HG02970 (cell line): ENCODE data around the gene LMF2.
"Not testable (repeated sequence)": the region's sequence is repeated elsewhere in the genome, so short reads cannot be mapped to it uniquely, and the experiment has no call there.

Experiments used
- ATAC-seq: cut with Tn5 transposase; IDR thresholded peaks from one replicate; pipeline ENCODE4 v1.9.1; 2021; ENCODE audit warnings: mild to moderate bottlenecking, moderate library complexity, moderate number of reproducible peaks; ENCODE audit not compliant: unreplicated experiment, low FRiP score

Gene LMF2, protein sequence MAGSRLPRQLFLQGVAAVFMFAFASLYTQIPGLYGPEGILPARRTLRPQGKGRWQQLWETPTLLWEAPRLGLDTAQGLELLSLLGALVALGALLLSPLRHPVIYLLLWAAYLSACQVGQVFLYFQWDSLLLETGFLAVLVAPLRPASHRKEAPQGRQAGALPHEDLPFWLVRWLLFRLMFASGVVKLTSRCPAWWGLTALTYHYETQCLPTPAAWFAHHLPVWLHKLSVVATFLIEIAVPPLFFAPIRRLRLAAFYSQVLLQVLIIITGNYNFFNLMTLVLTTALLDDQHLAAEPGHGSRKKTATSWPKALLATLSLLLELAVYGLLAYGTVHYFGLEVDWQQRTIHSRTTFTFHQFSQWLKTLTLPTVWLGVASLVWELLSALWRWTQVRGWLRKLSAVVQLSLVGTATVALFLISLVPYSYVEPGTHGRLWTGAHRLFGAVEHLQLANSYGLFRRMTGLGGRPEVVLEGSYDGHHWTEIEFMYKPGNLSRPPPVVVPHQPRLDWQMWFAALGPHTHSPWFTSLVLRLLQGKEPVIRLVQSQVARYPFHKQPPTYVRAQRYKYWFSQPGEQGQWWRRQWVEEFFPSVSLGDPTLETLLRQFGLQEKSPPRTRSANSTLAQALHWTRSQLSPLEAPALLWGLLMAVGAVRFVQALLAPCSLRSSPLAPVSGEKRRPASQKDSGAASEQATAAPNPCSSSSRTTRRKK

DNA sequence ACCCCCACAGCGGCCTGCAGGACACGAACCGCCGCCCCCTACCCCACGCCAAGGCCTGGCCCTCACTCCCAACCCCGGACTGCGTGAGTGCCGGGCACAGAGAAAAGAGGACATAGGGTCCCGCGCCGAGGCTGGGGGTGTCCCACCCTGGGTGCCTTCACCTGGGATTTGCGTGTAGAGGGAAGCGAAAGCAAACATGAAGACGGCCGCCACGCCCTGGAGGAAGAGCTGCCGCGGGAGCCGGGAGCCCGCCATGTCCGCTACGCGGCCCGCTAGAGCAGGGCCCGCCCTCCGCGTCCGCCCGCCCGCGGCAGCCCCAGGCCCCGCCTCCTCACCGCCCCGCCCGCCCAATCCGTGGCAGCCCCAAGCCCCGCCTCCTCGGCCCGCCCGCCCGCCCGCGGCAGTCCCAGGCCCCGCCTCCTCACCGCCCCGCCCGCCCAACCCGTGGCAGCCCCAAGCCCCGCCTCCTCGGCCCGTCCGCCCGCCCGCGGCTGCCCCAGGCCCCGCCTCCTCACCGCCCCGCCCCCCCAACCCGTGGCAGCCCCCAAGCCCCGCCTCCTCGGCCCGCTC is at the start of gene LMF2:
Gene LMF2, minus strand, starts transcription at position 282 of the 570 bp plus-strand sequence. Its CDS starts 27 bp downstream, at position 255.
- ATAC-seq, result peak; percentile 58

DNA sequence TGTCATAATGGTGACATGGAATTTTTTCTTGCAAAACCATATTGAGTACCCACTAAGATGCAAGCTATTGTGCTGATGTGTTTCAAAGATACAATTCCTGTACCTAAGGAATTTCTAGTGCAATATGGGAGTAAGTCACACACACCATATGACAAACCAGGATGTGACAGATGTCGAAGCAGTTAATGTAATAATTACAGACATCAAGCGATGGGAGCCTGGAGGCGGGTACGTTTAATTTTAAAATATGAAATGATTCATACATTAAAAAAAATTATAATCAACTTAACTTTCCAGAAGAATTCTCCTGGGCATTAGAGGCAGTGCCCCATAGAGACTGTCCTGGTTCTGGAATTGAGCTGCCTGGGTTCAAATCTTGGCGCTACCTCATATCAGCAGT is 49.2 kb upstream of the LMF2 start:
- ATAC-seq, result no peak

DNA sequence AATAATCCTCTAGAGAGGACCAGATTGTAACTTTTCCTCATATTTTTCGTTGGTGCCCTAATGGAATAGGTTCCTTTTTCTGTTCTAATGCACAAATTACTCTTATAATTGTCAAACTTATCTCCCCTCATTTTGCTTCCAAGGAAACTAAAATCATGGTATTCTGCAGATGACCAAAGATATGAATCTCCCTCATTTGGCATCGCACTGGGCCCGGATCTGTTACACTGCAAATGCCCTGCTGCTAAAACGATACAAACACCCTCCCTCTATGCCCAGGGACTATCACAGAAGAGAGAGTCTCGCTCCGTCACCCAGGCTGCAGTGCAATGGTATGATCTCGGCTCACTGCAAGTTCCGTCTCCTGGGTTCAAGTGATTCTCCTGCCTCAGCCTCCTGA is 45.8 kb upstream of the LMF2 start:
- ATAC-seq, result no peak

DNA sequence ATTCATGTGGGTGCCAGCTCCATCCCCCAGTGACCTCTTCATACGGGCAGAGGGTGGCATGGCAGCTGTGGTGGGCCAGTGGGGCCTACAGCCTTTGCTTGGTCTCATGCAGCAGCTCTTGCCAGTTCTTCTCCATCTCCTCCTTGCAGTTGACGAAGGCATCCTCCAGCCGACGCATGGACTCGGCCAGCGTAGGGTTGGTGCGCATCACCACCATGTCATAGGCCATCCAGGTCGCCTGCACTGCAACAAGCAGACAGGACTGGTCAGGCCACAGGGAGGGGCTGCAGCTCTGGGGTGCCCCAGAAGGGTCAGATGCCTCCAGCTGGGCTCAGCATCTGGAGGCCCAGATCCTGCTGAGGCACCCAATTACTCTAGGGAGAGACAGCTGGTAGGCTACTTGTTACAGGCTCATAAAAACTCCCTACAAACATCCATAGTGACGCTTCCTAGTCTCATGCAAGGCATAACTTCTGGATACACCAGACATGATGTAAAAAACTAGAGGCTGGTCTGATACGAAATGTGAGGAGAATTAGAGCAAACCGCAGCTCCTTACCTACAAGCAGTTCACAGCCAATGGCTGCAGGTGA is 43.8 kb upstream of the LMF2 start:
- ATAC-seq, result no peak

DNA sequence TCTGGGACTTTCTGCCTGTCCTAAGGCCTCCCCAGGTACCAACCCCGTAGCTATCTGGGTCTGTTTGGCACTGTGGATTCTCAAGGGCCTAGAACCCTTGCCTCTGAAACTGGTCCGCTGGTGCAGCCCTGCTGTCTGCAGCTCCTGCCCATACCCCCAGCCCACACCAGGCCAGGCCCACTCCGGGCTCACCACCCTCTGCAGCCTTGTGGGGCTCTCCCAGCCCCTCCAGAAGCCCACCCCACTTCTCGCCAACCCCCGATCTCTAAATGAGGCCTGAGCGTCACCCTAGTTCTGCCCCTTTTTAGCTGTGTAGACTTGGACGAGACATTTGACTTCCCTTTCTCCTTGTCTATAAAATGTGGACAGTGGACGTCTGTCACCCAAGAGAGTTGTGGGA is 42.9 kb upstream of the LMF2 start:
- no peak for ATAC-seq

DNA sequence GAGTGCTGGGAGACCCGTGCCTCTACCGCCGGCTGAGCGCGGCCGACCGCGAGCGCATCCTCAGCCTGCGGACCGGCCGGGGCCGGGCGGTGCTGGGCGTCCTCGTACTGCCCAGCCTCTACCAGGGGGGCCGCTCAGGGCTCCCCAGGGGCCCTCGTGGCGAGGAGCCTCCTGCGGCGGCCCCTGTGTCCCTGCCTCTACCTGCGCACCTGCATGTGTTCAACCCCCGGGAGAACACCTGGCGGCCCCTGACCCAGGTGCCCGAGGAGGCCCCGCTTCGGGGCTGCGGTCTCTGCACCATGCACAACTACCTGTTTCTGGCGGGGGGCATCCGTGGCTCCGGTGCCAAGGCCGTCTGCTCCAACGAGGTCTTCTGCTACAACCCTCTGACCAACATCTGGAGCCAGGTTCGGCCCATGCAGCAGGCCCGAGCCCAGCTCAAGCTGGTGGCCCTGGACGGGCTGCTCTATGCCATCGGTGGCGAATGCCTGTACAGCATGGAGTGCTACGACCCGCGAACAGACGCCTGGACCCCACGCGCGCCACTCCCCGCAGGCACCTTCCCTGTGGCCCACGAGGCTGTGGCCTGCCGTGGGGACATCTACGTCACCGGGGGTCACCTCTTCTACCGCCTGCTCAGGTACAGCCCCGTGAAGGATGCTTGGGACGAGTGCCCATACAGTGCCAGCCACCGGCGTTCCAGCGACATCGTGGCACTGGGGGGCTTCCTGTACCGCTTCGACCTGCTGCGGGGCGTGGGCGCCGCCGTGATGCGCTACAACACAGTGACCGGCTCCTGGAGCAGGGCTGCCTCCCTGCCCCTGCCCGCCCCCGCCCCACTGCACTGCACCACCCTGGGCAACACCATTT is 41.7 kb upstream of the LMF2 start:
- ATAC-seq, result no peak

DNA sequence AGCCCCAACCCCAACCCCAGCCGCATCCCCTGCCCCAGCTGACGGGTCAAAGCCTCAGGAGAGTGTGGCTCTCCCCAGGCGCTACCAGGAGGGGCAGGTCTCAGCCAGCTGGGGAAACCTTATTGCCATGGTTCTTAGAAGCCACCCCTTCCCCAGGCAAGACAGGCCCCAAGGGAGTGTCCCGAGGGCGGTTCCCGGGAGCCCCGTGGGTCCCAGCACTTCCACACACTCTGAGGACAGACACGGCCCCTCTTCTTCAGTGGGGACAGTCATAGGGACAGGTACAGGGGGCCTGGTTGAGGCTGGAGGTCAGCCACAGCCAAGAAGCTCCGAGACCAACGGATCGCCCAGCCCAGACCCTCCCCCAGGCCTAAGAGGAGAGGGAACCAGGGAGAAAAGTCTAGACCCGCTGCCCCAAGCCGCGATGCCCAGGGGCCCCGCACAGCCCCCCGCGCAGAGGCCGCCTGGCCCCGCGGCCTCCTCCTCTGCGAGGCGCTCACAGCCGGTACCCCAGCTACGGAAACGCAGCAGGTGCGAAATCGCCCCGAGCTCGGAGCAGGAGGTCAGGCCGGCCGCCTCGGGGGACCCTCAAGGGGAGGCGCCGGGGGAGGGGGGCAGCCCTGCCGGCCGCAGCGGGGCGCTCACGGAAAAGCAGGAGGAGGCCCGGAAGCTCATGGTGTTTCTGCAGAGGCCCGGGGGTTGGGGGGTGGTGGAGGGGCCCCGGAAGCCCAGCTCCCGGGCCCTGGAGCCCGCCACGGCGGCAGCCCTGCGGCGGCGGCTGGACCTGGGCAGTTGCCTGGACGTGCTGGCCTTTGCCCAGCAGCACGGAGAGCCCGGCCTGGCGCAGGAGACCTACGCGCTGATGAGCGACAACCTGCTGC is 40.8 kb upstream of the LMF2 start:
- no peak for ATAC-seq

DNA sequence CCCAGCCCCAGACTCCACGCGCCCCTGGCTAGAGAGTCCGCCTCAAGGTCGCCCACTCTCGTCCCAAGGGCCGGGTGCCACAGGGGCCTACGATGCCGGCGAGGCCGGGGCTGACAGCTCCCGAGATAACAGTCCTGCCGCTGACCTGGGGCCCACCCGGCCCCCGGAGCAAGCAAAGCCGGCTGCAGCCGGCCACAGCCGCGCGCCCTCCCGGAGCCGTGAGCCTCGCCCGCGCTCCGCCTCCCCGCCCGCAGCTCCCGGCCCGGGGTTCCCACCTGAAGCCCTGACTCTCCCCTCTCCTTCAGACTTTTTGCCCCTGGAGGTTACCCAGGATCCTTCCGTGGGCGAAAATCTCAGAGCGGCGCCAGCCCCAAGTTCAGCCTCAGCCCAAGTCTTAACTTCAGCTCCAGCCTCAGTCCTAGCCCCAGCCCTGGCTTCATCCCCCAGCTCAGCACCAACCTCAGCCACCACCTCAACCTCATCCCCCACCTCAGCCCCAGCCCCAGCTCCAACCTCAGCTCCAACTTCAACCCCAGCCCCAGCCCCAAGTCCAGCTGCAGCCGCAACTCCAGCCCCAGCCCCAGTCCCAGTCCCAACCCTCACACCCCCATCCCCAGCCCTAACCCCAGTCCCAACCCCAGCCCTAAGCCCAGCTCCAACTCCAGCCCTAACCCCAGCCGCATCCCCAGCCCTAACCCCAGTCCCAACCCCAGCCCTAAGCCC is 39.9 kb upstream of the LMF2 start:
- no peak for ATAC-seq

DNA sequence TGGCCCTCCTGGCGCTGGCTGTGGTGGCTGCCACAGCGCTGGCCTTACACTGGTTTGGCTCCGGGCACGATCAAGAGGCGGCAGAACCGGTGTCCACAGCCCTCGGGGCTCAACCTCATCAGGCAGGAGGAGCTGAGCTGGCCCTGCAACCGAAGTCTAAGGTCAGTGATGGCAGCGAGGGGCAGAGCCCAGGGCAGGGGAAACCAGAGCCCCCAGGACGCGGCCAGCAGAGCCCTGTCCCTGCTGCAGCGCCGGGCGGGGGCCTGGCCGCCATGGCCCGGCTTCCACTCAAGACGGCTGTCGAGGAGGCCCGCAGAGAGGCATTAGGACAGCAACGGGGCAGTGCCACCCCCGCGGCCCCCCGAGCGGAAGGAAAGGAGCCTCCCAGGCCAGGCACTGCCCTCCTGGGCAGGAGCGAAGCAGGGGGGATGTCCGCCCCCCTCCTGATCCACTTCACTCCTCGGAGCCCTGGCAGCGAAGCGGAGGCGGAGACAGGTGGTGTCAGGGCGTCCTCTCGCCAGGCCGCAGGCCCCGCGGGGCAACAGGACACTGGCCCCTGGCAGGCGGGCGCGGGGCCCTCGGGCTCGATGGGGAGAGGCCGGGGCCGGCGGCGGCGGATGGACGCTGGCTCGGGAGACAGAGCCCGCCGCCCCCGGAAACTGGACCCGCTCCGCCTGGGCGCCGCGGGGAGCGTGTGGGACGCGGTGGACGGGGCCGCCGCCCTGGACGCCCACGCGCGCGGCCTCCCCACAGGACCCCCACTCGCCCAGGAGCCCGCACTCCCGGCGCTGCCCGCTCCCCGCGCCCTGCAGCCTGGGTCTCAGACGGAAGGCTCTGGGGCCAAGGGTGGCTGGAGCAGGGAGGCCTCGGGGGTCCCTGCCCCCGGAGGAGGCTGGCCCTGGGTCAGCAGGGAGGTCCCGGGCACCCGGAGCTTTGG is 39.1 kb upstream of the LMF2 start:
- no peak for ATAC-seq

DNA sequence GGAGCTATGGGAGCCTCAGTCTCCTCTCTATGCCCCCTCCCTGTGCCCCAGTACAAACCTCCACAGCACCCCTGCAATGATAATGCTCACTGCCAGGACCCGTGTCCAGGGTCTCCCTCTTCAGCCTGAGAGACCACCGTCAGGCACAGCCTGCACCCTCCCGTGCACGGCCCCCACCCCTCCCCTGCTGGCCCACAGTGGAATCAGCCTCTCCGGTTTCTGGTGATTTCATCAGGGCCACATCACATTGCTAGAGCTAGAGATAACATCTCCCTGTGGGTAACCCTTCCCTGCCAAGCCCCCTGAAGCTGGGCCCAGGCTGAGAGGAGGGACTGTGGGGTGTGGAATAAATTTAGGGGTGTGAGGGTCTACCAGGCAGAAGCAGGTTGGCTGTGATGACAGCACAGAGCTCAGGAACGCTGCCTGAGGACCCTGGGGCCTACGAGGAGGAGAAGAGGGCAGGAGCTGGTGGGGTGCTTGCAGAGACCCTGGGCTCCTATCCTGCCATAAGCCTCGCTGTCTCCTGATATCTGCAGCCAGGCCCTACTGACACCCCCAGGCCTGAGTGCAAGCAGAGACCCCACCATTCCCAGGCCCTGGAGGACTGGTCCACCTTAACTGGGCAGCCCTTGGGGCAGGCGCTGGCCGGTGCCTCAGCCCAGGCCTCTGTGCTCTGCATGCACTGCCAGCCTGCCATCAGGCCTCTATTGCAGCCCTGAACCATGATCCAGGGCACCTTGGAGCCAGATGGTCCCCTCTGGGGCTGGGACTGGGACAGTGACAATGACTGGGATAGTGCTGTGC is 38.2 kb upstream of the LMF2 start, which contains the start of gene KLHDC7B:
Gene KLHDC7B, plus strand, starts transcription at position 378 of the 804 bp plus-strand sequence. Its CDS starts 345 bp downstream, at position 723.
- no peak for ATAC-seq

DNA sequence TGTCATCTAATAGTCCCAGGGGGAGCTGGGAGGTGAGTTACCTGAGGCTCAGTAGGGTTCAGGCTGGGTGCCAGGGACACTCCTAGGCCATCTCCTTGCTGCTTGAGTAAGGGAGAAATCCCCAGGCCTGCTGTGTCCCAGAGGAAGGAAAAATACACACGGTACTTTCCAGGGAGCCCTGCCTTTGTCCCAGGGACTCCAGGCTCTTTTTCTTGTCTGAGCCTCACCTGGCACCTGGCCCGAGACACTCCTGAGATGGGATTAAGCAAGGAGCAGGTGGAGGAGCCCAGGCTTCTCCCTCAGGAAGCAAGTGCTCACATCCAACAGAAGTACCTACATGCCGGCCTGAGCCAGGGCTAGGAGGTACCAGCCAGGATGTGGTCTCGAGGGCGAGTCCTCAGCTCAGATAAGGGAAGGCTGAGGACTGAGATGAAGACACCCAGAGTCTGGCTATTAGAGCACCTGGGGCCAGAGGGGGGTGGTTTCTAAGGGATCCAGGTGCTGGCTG is 37.3 kb upstream of the LMF2 start:
- ATAC-seq, result no peak

DNA sequence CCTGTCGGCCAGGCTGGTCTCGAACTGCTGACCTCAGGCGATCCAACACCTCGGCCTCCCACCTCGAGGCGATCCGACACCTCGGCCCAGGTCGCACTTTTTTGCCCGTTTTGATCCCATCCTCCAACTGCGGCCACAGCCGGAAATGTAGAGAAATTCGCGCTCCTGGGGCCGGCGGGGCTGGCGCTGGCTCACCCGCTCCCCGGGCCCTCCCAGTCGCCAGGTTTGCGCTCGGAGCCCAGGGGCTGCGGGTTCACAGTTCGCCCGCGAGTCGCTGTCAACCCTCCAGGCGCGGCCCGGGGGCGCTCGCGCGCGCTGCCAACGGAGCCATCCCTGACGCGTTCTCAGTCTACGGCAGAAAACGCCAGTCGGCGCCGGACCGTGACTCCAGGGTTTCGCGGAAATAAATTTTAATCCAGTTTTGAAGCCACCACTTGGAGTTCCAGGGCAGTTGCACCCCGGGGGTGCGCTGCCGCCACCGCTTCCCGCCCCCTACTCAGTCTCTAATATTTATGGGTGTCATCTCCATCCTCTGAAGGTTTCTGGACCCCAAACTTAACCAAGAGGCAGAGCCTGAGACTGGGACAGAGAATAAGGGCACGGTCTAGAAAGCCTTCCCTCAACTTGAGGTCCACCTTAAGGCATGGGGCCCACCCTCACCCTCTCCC is 36.7 kb upstream of the LMF2 start:
- ATAC-seq, result no peak

DNA sequence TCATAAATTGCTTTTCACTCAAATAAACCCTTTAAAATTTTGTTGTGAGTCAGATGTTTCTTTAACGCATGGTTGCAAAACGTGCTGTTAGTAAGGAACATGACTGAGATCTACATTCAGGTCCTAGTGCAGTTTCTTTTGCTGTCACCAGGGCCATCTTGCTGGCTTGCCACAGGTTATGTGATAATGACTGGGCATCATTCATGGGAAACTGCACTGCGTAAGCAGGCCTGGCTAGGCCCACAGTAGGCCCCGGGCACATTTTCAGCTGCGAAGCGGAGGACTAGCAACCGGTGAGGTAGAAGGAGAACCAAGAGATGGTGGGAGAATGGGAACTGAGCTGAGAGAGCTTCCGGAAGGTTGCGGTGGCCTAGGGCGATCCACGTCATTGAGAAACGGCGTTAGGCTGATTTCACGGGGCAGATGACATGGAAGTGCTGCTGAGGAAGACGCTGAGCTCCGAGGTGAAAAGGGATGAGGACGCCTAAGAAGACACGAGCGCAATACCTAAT is 35.0 kb upstream of the LMF2 start:
- no peak for ATAC-seq

DNA sequence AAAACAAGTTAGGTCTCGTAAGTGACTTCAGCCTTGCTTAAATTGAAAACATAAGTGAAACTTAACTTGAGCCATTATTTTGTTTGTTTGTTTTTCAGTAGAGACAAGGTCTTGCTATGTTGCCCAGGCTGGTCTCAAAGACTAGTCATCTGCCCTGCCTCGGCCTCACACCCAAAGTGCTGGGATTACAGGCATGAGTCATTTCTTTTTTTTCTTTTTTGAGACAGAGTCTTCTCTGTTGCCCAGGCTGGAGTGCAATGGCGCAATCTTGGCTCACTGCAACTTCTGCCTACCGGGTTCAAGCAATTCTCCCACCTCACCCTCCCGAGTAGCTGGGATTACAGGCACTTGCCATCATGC is 34.1 kb upstream of the LMF2 start:
- not testable (repeated sequence) for ATAC-seq

DNA sequence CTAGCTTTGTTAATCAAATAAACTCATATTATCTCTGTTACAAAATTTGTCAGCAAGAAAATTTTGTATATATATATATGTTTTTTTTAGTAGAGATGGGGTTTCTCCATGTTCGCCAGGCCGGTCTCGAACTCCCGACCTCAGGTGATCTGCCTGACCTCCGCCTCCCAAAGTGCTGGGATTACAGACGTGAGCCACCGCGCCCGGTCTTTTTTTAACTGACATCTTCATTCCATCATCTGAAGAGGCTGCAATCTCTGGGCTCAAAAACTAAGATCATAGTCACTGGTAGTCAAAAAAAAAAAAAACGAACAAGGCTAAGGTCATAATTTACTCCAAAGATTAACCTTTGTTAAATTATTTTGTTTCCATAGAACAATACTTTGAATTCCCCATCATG is 32.9 kb upstream of the LMF2 start:
- ATAC-seq, result no peak

DNA sequence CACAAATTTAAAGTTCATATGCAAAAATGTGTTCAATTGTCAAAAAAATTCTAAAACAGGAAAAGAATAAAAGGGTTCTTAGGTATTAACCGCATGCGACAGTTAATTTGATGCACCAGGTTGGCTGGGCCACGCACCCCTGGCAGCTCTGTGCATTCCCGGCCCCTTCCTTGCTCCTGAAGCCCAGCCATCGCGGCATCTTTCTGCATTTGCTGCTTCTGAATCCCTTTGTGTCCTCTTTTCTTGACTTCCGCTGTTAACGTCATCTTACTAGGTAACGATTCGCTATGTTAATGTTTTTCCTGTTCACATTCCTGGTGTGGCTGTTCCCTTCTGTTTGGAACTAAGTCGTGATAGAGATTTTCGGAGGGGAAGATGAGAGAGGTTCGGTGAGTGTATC is 30.3 kb upstream of the LMF2 start:
- no peak for ATAC-seq
